Measurements from ENCODE around the gene LRRC75B. TPM values are rescaled to one million over a fixed set of nuclear protein-coding genes. Genes with fewer than 3 reads are reported as not detected.

The LRRC75B gene
- total RNA-seq, 1 donor from 2014 or later = 6.2 TPM

DNA sequence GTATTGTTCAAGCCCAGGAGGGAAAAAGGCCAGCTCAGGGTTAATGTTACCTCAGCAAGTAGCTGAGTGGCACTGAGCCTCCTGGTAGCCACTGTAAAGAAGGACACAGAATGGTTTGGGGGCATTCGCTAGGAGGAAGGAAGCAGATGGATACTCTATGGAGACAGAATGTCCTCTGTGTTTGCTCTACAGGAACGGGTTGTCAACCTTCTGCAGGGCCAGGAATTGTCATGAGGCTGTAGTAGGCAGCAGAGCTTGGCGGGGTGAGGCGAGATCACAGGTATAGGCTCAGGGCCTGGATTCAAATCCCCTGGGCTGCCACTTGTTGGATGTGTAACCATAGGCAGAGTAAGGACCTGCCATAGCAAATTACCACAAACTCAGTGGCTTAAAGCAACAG, 3.0 kb upstream of the LRRC75B start:
- H2AFZ ChIP-seq (ENCODE audit: low read depth, low read length) = no peak overlapping the region
- H3K4me3 ChIP-seq (ENCODE audit: insufficient read depth, low read depth, low read length) = no peak overlapping the region
- TF ChIP-seq, protein P1, sequence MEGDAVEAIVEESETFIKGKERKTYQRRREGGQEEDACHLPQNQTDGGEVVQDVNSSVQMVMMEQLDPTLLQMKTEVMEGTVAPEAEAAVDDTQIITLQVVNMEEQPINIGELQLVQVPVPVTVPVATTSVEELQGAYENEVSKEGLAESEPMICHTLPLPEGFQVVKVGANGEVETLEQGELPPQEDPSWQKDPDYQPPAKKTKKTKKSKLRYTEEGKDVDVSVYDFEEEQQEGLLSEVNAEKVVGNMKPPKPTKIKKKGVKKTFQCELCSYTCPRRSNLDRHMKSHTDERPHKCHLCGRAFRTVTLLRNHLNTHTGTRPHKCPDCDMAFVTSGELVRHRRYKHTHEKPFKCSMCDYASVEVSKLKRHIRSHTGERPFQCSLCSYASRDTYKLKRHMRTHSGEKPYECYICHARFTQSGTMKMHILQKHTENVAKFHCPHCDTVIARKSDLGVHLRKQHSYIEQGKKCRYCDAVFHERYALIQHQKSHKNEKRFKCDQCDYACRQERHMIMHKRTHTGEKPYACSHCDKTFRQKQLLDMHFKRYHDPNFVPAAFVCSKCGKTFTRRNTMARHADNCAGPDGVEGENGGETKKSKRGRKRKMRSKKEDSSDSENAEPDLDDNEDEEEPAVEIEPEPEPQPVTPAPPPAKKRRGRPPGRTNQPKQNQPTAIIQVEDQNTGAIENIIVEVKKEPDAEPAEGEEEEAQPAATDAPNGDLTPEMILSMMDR (IDR thresholded peaks at IDR 0.05; ENCODE audit: insufficient read depth, low read depth, low read length) = no peak
- no peaks in the 10 kb centered on the region for H3K27me3 ChIP-seq (ENCODE audit: insufficient read depth, low read length)
- H3K4me1 ChIP-seq (ENCODE audit: insufficient read depth, low read length) = peaks cover 8% of the 10 kb centered on the region
- no peak for FAIRE-seq
- no peaks in the 10 kb centered on the region for H3K36me3 ChIP-seq (ENCODE audit: insufficient read depth, low read length)
- no peaks in the 10 kb centered on the region for H4K20me1 ChIP-seq (ENCODE audit: insufficient read depth, low read length)
- no peak overlapping the region for H3K4me2 ChIP-seq (ENCODE audit: low read length)
- no peaks in the 10 kb centered on the region for H3K9me3 ChIP-seq (ENCODE audit: insufficient read depth, low read depth, low read length)
- Mint-ChIP-seq H3K9me3 (ENCODE audit: unreplicated experiment) (no peaks in the 10 kb centered on the region), H3K27me3 (ENCODE audit: low read depth, unreplicated experiment) (peaks cover 6% of the 10 kb centered on the region), H3K4me3 (ENCODE audit: unreplicated experiment) (no peak overlapping the region), H3K27ac (ENCODE audit: unreplicated experiment) (no peak overlapping the region), H3K36me3 (ENCODE audit: low read depth, unreplicated experiment) (peaks cover 1% of the 10 kb centered on the region), H3K4me1 (ENCODE audit: low read depth, unreplicated experiment) (peaks cover 4% of the 10 kb centered on the region)
- H3K9ac ChIP-seq (ENCODE audit: low read length) = no peak overlapping the region
- H3K79me2 ChIP-seq (ENCODE audit: insufficient read depth, low read length) = no peaks in the 10 kb centered on the region
- H3K27ac ChIP-seq (ENCODE audit: low read depth, low read length) = no peak overlapping the region
- no peak for DNase-seq (ENCODE audit: low read depth)

DNA sequence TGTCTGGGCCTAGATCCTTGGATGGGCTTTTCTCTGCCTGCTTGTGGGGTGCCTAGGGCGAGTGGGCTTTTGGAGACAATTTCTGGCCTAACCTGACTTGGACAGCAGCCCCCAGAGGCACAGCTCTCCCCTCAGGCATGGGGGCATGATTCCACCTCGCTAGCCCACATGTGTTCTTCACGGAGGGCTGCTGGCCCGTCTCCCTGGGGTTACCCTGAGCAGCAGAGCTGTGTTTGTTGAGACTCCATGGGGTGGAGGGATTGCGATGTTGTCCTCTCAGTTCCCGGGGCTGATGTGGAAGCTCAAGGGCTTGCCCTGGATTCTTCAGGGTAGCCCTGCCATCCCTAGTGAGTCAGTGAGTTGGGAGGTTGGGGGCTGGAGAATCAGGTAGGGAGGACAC, 2.4 kb upstream of the LRRC75B start:
- no peaks in the 10 kb centered on the region for H4K20me1 ChIP-seq (ENCODE audit: insufficient read depth, low read length)
- H3K79me2 ChIP-seq (ENCODE audit: insufficient read depth, low read length) = no peaks in the 10 kb centered on the region
- H3K9me3 ChIP-seq (ENCODE audit: insufficient read depth, low read depth, low read length) = no peaks in the 10 kb centered on the region
- peaks cover 8% of the 10 kb centered on the region for H3K4me1 ChIP-seq (ENCODE audit: insufficient read depth, low read length)
- peaks cover 4% of the 10 kb centered on the region for H3K4me1 Mint-ChIP-seq (ENCODE audit: low read depth, unreplicated experiment)
- no peak overlapping the region for H3K4me2 ChIP-seq (ENCODE audit: low read length)
- H3K36me3 ChIP-seq (ENCODE audit: insufficient read depth, low read length) = no peaks in the 10 kb centered on the region
- no peaks in the 10 kb centered on the region for H3K9me3 Mint-ChIP-seq (ENCODE audit: unreplicated experiment)
- no peak overlapping the region for H3K4me3 Mint-ChIP-seq (ENCODE audit: unreplicated experiment)
- H3K4me3 ChIP-seq (ENCODE audit: insufficient read depth, low read depth, low read length) = no peak overlapping the region
- DNase-seq (ENCODE audit: low read depth) = no peak
- TF ChIP-seq EZH2 (IDR thresholded peaks at IDR 0.05; ENCODE audit: insufficient read depth, low read length) = no peak
- FAIRE-seq = no peak
- H3K27ac Mint-ChIP-seq (ENCODE audit: unreplicated experiment) = no peak overlapping the region
- H3K27me3 Mint-ChIP-seq (ENCODE audit: low read depth, unreplicated experiment) = peaks cover 6% of the 10 kb centered on the region
- no peaks in the 10 kb centered on the region for H3K27me3 ChIP-seq (ENCODE audit: insufficient read depth, low read length)
- H2AFZ ChIP-seq (ENCODE audit: low read depth, low read length) = no peak overlapping the region
- H3K36me3 Mint-ChIP-seq (ENCODE audit: low read depth, unreplicated experiment) = peaks cover 1% of the 10 kb centered on the region
- no peak overlapping the region for H3K9ac ChIP-seq (ENCODE audit: low read length)
- H3K27ac ChIP-seq (ENCODE audit: low read depth, low read length) = no peak overlapping the region

DNA sequence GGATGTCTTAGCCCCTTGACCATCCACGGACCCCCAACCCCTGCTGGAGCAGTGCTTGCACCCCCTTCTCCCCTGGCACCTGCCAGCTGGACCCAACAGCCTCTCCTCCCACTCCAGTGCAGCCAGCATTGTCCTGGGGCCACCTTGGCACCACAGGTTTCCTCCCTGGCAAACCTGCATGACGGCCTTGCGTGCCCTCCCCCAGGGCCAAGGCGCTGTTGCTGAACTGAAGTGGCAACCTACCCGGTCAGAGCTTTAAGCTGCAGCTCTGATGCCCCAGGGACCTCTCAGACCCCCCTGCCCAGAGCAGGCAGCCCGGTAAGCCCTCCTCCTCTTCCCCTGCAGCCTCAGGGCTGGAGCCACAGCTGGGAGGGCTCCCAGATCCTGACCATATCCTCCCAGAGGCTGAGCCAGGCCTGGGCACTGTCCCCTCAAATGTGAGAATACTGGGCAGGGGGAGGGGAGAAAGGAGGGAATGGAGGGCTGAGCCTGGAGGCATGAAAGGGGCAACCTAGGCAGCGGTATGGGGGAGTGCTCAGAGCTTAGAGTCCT, 1.8 kb upstream of the LRRC75B start:
- no peaks in the 10 kb centered on the region for H3K9me3 Mint-ChIP-seq (ENCODE audit: unreplicated experiment)
- no peak overlapping the region for H3K27ac Mint-ChIP-seq (ENCODE audit: unreplicated experiment)
- Histone ChIP-seq H3K27ac (ENCODE audit: low read depth, low read length) (no peak overlapping the region), H3K4me3 (ENCODE audit: insufficient read depth, low read depth, low read length) (no peak overlapping the region), H3K27me3 (ENCODE audit: insufficient read depth, low read length) (no peaks in the 10 kb centered on the region), H3K9ac (ENCODE audit: low read length) (no peak overlapping the region), H3K36me3 (ENCODE audit: insufficient read depth, low read length) (no peaks in the 10 kb centered on the region), H2AFZ (ENCODE audit: low read depth, low read length) (no peak overlapping the region), H3K79me2 (ENCODE audit: insufficient read depth, low read length) (no peaks in the 10 kb centered on the region), H3K9me3 (ENCODE audit: insufficient read depth, low read depth, low read length) (no peaks in the 10 kb centered on the region), H3K4me2 (ENCODE audit: low read length) (no peak overlapping the region), H4K20me1 (ENCODE audit: insufficient read depth, low read length) (no peaks in the 10 kb centered on the region), H3K4me1 (ENCODE audit: insufficient read depth, low read length) (peaks cover 8% of the 10 kb centered on the region)
- DNase-seq (ENCODE audit: low read depth) (no peak), FAIRE-seq (no peak)
- no peak overlapping the region for H3K4me3 Mint-ChIP-seq (ENCODE audit: unreplicated experiment)
- H3K27me3 Mint-ChIP-seq (ENCODE audit: low read depth, unreplicated experiment) = peaks cover 6% of the 10 kb centered on the region
- peaks cover 4% of the 10 kb centered on the region for H3K4me1 Mint-ChIP-seq (ENCODE audit: low read depth, unreplicated experiment)
- TF ChIP-seq EZH2 (IDR thresholded peaks at IDR 0.05; ENCODE audit: insufficient read depth, low read length) = no peak
- TF ChIP-seq, protein P1 (IDR thresholded peaks at IDR 0.05; ENCODE audit: insufficient read depth, low read depth, low read length) = no peak
- H3K36me3 Mint-ChIP-seq (ENCODE audit: low read depth, unreplicated experiment) = peaks cover 1% of the 10 kb centered on the region

Measured in astrocyte (in vitro differentiated cells and primary cell).